RWPE1 (cell line): ENCODE data around the gene SNX13.

ENCODE experiments used
- CTCF ChIA-PET: fragments of 350-600 bp; sonication (Branson Sonifier 250); formaldehyde crosslinking; extraction: SDS; loops from one replicate; lab custom pipeline; 2021; lab: Yijun Ruan, JAX
- POLR2A ChIA-PET: fragments of 400-600 bp; formaldehyde crosslinking; extraction: SDS; loops from one replicate; lab custom pipeline; 2020; ENCODE audit warnings: antibody characterized with exemption; ENCODE audit not compliant: low non-redundant PET; lab: Yijun Ruan, JAX
- DNase-seq: peaks from one replicate; pipeline ENCODE4 v3.0.0; 2012; ENCODE audit warnings: low spot score
- H3K27ac ChIP-seq: fragments of 450-650 bp; 2 replicates; pipeline ENCODE4 v1.5.1; 2017
- TF ChIP-seq, protein P1 (sequence below): fragments of 450-650 bp; conservative IDR thresholded peaks from 2 replicates; pipeline ENCODE4 v1.5.1; 2017; ENCODE audit warnings: low read depth, mild to moderate bottlenecking

The SNX13 gene

GRCh38 chr7:17900464-17900863 lies 39.8 kb downstream of the SNX13 start:
- no peak for DNase-seq
- H3K27ac ChIP-seq, result no peak overlapping the region
- ChIA-PET POLR2A (interaction anchor here (1.1 kb wide), 1 partner anchor 95 kb away, joined by 3 read pairs; no protein-coding TSS in a partner anchor), CTCF (no interaction called here)
- TF ChIP-seq, protein P1, sequence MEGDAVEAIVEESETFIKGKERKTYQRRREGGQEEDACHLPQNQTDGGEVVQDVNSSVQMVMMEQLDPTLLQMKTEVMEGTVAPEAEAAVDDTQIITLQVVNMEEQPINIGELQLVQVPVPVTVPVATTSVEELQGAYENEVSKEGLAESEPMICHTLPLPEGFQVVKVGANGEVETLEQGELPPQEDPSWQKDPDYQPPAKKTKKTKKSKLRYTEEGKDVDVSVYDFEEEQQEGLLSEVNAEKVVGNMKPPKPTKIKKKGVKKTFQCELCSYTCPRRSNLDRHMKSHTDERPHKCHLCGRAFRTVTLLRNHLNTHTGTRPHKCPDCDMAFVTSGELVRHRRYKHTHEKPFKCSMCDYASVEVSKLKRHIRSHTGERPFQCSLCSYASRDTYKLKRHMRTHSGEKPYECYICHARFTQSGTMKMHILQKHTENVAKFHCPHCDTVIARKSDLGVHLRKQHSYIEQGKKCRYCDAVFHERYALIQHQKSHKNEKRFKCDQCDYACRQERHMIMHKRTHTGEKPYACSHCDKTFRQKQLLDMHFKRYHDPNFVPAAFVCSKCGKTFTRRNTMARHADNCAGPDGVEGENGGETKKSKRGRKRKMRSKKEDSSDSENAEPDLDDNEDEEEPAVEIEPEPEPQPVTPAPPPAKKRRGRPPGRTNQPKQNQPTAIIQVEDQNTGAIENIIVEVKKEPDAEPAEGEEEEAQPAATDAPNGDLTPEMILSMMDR, result no peak

GRCh38 chr7:17898111-17898510 lies 42.2 kb downstream of the SNX13 start:
- ChIA-PET CTCF (interaction anchor here (0.6 kb wide), 1 partner anchor 416 kb away, joined by 3 read pairs; no protein-coding TSS in a partner anchor), POLR2A (no interaction called here)
- no peak overlapping the region for H3K27ac ChIP-seq
- DNase-seq, result no peak
- TF ChIP-seq, protein P1, result no peak

DNA sequence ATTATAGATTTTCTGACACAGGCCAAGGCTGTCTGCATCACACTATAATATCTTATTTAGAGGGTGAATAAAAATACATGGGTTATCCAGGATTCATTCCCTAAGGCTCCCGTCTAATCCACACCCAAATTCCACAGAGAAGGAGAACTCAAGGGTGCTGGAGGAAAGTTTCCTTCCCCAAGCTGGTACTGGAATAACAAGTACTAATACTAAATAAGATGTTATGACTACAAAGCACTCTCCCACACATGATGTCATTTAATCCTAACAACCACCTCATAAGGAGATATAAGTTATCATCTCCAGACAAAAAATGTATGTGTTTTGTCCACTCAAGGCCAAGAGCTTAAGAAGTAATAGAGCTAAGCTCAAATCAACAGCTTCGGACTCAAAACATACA lies 53.0 kb downstream of the SNX13 start:
- POLR2A ChIA-PET, result no interaction called here
- H3K27ac ChIP-seq, result no peak overlapping the region
- DNase-seq, result no peak
- TF ChIP-seq, protein P1, result no peak
- CTCF ChIA-PET, result interaction anchor here (0.7 to 0.9 kb wide), 2 partner anchors 9 to 708 kb away, joined by 3 to 6 read pairs; no protein-coding TSS in a partner anchor

- ChIA-PET POLR2A (no interaction called here), CTCF (no interaction called here)
- no peak for DNase-seq
- TF ChIP-seq, protein P1, result no peak
- no peak overlapping the region for H3K27ac ChIP-seq
These were observed 57.6 kb downstream of the SNX13 start for GRCh38 chr7:17882685-17883084.

DNA sequence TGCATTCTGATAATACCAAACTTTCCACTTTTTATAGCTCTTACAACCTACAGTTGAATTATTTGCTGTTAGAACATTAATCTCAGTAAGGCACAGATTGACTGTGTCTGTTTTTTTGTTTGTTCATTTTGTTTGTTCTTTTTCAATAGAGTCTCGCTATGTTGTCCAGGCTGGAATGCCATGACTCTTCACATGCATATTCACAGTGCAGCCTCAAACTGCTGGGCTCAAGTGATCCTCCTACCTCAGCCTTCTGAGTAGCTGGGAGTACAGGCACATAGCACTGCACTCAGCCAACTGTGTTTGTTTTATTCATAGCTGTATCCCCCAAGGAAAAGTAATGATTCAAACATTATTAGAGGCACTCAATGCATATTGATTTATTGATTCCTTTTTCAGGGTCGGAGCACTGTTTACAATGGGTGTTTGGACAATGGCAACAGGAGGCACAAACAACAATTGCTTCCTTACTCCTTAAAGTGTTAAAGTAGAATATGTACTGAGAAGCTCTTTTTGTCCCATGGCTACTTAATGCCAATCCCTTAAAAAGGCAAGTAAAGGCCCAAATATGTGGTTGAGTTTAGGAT lies 61.1 kb downstream of the SNX13 start:
- H3K27ac ChIP-seq, result no peak overlapping the region
- TF ChIP-seq, protein P1, result no peak
- POLR2A ChIA-PET, result no interaction called here
- CTCF ChIA-PET, result interaction anchor here (0.9 to 1.9 kb wide), 2 partner anchors 8 to 172 kb away, joined by 3 read pairs; no protein-coding TSS in a partner anchor
- DNase-seq, result no peak

DNA sequence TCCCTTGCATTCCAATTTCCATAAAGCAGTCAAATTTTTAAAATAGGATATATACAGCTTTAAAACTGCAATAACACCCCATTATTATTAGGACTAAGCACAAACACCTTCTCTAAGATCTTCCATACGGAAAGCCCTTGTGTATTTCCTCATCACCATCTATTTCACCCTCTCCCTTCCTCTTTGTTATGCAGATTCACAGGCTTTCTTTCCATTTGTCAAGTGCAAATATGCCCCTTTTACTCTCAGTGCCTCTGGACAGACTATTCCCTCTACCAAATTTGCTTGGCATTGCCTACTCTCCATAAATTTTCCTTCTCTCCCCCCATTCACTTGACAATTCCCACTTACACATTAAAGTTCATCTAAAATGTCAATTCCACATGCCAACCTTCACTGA lies 61.7 kb downstream of the SNX13 start:
- ChIA-PET POLR2A (no interaction called here), CTCF (interaction anchor here (1.9 kb wide), 1 partner anchor 9 kb away, joined by 3 read pairs; no protein-coding TSS in a partner anchor)
- H3K27ac ChIP-seq, result no peak overlapping the region
- TF ChIP-seq, protein P1, result no peak
- no peak for DNase-seq
